ENCODE data around the gene GAB4.

DNA sequence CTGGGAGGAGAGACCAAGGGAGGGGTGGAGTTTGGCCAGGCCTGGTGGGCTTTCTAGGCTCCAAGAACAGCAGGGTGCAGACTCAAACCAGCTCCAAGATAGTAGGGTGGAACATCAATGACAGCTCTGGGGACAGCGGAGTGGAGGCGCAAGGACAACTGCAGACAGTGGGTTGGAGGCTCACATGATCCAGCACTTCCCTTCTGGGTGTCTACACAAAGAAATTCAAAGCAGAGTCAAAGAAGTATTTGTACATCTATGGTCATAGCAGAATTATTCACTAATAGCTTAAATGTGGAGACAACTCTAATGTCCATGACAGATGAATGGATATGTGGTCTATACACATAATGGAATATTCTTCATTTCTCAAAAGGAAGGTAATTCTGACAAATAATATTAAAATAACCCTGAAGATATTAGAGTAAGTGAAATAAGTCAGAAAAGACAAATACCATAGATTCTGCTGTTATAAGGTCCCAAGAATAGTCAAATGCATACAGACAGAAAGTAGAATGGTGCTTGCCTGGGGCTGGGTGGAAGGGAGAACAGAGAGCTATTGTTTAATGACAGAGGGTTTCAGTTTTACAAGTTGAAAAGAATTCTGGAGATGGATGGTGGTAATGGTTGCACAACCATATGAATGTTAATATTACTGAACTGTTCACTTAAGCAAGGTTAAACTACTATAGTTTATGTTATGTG is 5.5 kb upstream of the GAB4 start:
- TF ChIP-seq, protein P1, sequence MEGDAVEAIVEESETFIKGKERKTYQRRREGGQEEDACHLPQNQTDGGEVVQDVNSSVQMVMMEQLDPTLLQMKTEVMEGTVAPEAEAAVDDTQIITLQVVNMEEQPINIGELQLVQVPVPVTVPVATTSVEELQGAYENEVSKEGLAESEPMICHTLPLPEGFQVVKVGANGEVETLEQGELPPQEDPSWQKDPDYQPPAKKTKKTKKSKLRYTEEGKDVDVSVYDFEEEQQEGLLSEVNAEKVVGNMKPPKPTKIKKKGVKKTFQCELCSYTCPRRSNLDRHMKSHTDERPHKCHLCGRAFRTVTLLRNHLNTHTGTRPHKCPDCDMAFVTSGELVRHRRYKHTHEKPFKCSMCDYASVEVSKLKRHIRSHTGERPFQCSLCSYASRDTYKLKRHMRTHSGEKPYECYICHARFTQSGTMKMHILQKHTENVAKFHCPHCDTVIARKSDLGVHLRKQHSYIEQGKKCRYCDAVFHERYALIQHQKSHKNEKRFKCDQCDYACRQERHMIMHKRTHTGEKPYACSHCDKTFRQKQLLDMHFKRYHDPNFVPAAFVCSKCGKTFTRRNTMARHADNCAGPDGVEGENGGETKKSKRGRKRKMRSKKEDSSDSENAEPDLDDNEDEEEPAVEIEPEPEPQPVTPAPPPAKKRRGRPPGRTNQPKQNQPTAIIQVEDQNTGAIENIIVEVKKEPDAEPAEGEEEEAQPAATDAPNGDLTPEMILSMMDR (IDR thresholded peaks at IDR 0.05; ENCODE audit: poor library complexity) = no peak
- TF ChIP-seq EZH2 (IDR thresholded peaks at IDR 0.05; ENCODE audit: borderline replicate concordance) = no peak

Data from hepatocyte (in vitro differentiated cells).